ENCODE measurements around the gene ZNF532. TPM values are rescaled to one million over a fixed set of nuclear protein-coding genes. Genes with fewer than 3 reads are reported as not detected.

ZNF532 gene
- polyA plus RNA-seq, 3 donors = 5.6 to 25.1 (median 18.9) TPM

- H3K27ac ChIP-seq (ENCODE audit: low read depth, low read length) = no peak overlapping the region
- WGBS, 3 donors = 72 to 85% (median 84%) methylated on average over 6 of the region's 6 CpGs
Observed at GRCh38 chr18:58892488-58892887, 27.8 kb downstream of the ZNF532 start.

- 92 to 96% (median 94%) methylated on average over 12 of the region's 12 CpGs for WGBS, 3 donors
- H3K27ac ChIP-seq (ENCODE audit: low read depth, low read length) = no peak overlapping the region
Observed at GRCh38 chr18:58893388-58894099, 28.9 kb downstream of the ZNF532 start.

GRCh38 chr18:58894930-58895329, 30.3 kb downstream of the ZNF532 start:
- H3K27ac ChIP-seq (ENCODE audit: low read depth, low read length) = no peak overlapping the region
- WGBS, 3 donors = 63 to 76% (median 65%) methylated on average over 6 of the region's 6 CpGs

GRCh38 chr18:58895385-58895784, 30.7 kb downstream of the ZNF532 start:
- no peak overlapping the region for H3K27ac ChIP-seq (ENCODE audit: low read depth, low read length)
- WGBS, 3 donors = 70 to 86% (median 75%) methylated on average over 6 of the region's 6 CpGs

GRCh38 chr18:58896268-58896667, 31.6 kb downstream of the ZNF532 start:
- 90 to 95% (median 93%) methylated on average over 2 of the region's 2 CpGs for WGBS, 3 donors
- H3K27ac ChIP-seq (ENCODE audit: low read depth, low read length) = no peak overlapping the region

GRCh38 chr18:58896734-58897508, 32.2 kb downstream of the ZNF532 start:
- WGBS, 3 donors = 76 to 88% (median 82%) methylated on average over 8 of the region's 8 CpGs
- H3K27ac ChIP-seq (ENCODE audit: low read depth, low read length) = no peak overlapping the region

- 94 to 97% (median 95%) methylated on average over 9 of the region's 9 CpGs for WGBS, 3 donors
- H3K27ac ChIP-seq (ENCODE audit: low read depth, low read length) = no peak overlapping the region
Observed at GRCh38 chr18:58898010-58898799, 33.5 kb downstream of the ZNF532 start.

- 59 to 80% (median 69%) methylated on average over 11 of the region's 11 CpGs for WGBS, 3 donors
- no peak overlapping the region for H3K27ac ChIP-seq (ENCODE audit: low read depth, low read length)
Observed at GRCh38 chr18:58900015-58900649, 35.5 kb downstream of the ZNF532 start.

GRCh38 chr18:58901143-58901542, 36.5 kb downstream of the ZNF532 start:
- H3K27ac ChIP-seq (ENCODE audit: low read depth, low read length) = no peak overlapping the region
- WGBS, 3 donors = 95 to 97% (median 96%) methylated on average over 11 of the region's 11 CpGs

- 93 to 96% (median 93%) methylated on average over 7 of the region's 7 CpGs for WGBS, 3 donors
- no peak overlapping the region for H3K27ac ChIP-seq (ENCODE audit: low read depth, low read length)
Observed at GRCh38 chr18:58901783-58902182, 37.1 kb downstream of the ZNF532 start.

- no peak overlapping the region for H3K27ac ChIP-seq (ENCODE audit: low read depth, low read length)
- 84 to 85% (median 85%) methylated on average over 5 of the region's 5 CpGs for WGBS, 3 donors
Observed at GRCh38 chr18:58902961-58903360, 38.3 kb downstream of the ZNF532 start.

- WGBS, 3 donors = 93 to 96% (median 94%) methylated on average over 7 of the region's 7 CpGs
- H3K27ac ChIP-seq (ENCODE audit: low read depth, low read length) = no peak overlapping the region
Observed at GRCh38 chr18:58903533-58903932, 38.9 kb downstream of the ZNF532 start.

GRCh38 chr18:58905777-58906428, 41.2 kb downstream of the ZNF532 start:
- H3K27ac ChIP-seq (ENCODE audit: low read depth, low read length) = no peak overlapping the region
- WGBS, 3 donors = 90 to 93% (median 92%) methylated on average over 10 of the region's 10 CpGs

GRCh38 chr18:58908006-58908405, 43.3 kb downstream of the ZNF532 start:
- H3K27ac ChIP-seq (ENCODE audit: low read depth, low read length) = no peak overlapping the region
- 56 to 62% (median 62%) methylated on average over 1 of the region's 1 CpG for WGBS, 3 donors

- 86 to 93% (median 88%) methylated on average over 8 of the region's 8 CpGs for WGBS, 3 donors
- H3K27ac ChIP-seq (ENCODE audit: low read depth, low read length) = no peak overlapping the region
Observed at GRCh38 chr18:58909521-58909920, 44.8 kb downstream of the ZNF532 start.

- peak overlapping the region; percentile 52 for H3K27ac ChIP-seq (ENCODE audit: low read depth, low read length)
- 76 to 88% (median 81%) methylated on average over 4 of the region's 4 CpGs for WGBS, 3 donors
Observed at GRCh38 chr18:58911241-58911640, 46.6 kb downstream of the ZNF532 start.

- 37 to 47% (median 42%) methylated on average over 8 of the region's 8 CpGs for WGBS, 3 donors
- H3K27ac ChIP-seq (ENCODE audit: low read depth, low read length) = peak overlapping the region; percentile 52
Observed at GRCh38 chr18:58911766-58912165, 47.1 kb downstream of the ZNF532 start.

Measured in adipose tissue (tissue), 3 donors.